ENCODE measurements around the gene SLC25A29.

SLC25A29 gene

DNA sequence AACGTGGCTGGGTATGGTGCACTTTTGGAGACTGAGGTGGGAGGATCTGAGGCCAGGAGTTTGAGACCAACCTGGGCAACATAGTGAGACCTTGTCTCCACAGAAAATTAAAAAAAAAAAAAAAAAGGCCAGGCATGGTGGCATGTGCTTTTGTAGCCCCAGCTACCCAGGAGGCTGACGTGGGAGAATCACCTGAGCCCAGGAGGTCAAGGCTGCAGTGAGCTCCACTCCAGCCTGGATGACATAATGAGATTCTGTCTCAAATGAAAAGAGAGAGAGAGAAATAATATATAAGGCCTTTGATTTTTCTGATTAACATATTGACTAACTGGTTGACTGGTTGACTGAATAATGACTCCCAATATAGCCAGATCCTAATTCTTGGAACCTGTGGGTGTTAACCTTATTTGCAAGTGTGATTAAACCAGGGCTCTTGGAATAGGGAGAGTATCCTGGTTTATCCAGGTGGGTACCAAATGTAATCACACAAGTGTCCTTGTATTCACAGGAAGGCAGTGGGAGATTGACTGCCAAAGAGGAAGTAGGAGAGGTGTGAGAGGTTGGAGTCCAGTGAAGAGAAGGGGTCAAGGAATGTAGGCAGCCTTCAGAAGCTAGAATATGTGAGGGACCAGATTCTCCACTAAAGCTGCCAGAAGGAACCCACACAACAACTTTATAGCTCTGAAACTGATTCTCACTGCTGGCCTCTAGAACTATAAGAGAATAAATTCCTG, 55.3 kb downstream of the SLC25A29 start:
- H3K27me3 ChIP-seq (replicated peaks in 2 of 5; ENCODE audit: control insufficient read depth in 4 of 5, insufficient read depth in 5 of 5, low read length in 4 of 5) = no peaks in the 10 kb centered on the region
- peaks cover 0 to 16% (median 1%) of the 10 kb centered on the region in 4 experiments for H3K36me3 ChIP-seq (ENCODE audit: control insufficient read depth in 4 of 4, insufficient read depth in 4 of 4, low read length in 3 of 4)
- no peak for DNase-seq
- H3K4me3 ChIP-seq (ENCODE audit: control insufficient read depth in 1 of 7, extremely low read depth in 1 of 7, insufficient read depth in 4 of 7, low read depth in 2 of 7, low read length in 6 of 7) = no peak overlapping the region
- WGBS (ENCODE audit: insufficient coverage) = 100% methylated on average over 1 of the region's 2 CpGs
- ChIA-PET POLR2A (interaction anchor here (0.6 kb wide), 1 partner anchor 30 kb away, joined by 5 read pairs; no protein-coding TSS in a partner anchor), CTCF (interaction anchor here (0.6 to 3.3 kb wide), 5 partner anchors 9 to 29 kb away, joined by 3 to 13 read pairs (median 5); no protein-coding TSS in a partner anchor)
- peak overlapping the region in 1 of 2 experiments; percentile 38 for H3K27ac ChIP-seq (ENCODE audit: insufficient read depth in 1 of 2, low read depth in 1 of 2, low read length in 2 of 2, poor library complexity in 1 of 2, severe bottlenecking in 2 of 2)
- peaks cover 12 to 31% (median 22%) of the 10 kb centered on the region in 4 experiments for H3K4me1 ChIP-seq (ENCODE audit: control extremely low read depth in 1 of 4, control insufficient read depth in 4 of 4, insufficient read depth in 4 of 4, low read length in 3 of 4)
- no peaks in the 10 kb centered on the region for H3K9me3 ChIP-seq (ENCODE audit: control extremely low read depth in 1 of 5, control insufficient read depth in 4 of 5, insufficient read depth in 2 of 5, low read depth in 1 of 5, low read length in 4 of 5)

DNA sequence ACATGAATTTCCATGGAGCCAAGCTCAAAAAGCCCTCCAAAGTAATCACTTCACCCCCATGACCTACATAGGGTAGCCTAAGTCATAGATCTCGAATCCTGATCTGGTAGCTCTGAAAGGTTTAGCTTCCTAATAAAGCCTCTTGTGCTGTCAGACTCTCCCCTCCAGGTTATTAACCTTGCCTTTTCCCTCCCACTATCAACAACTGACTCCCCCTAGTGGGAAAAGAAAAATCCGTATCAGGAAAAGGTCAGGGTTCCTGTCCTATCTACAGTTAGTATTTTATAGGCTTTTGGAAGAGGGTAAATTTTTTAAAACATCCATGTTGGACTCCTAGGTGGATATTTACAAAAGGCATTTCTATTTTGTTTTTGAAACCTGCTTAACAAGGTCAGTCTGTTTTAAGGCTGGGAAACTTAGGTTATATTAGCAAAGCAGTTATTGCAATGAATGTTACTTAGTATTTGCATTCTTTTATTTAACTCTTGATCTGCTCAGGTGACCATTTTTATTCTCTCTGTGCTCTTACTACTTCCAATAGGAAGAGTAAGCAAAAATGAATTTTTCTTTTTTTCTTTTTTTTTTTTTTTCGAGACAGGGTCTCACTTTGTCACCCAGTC, 59.3 kb downstream of the SLC25A29 start:
- WGBS (ENCODE audit: insufficient coverage) = 46% methylated on average over 2 of the region's 3 CpGs
- peak overlapping the region in 1 of 2 experiments; percentile 57 for H3K27ac ChIP-seq (ENCODE audit: insufficient read depth in 1 of 2, low read depth in 1 of 2, low read length in 2 of 2, poor library complexity in 1 of 2, severe bottlenecking in 2 of 2)
- peaks cover 0 to 16% (median 3%) of the 10 kb centered on the region in 4 experiments for H3K36me3 ChIP-seq (ENCODE audit: control insufficient read depth in 4 of 4, insufficient read depth in 4 of 4, low read length in 3 of 4)
- H3K9me3 ChIP-seq (ENCODE audit: control extremely low read depth in 1 of 5, control insufficient read depth in 4 of 5, insufficient read depth in 2 of 5, low read depth in 1 of 5, low read length in 4 of 5) = no peaks in the 10 kb centered on the region
- peaks cover 15 to 46% (median 30%) of the 10 kb centered on the region in 4 experiments for H3K4me1 ChIP-seq (ENCODE audit: control extremely low read depth in 1 of 4, control insufficient read depth in 4 of 4, insufficient read depth in 4 of 4, low read length in 3 of 4)
- H3K4me3 ChIP-seq (ENCODE audit: control insufficient read depth in 1 of 7, extremely low read depth in 1 of 7, insufficient read depth in 4 of 7, low read depth in 2 of 7, low read length in 6 of 7) = no peak overlapping the region
- no peaks in the 10 kb centered on the region for H3K27me3 ChIP-seq (replicated peaks in 2 of 5; ENCODE audit: control insufficient read depth in 4 of 5, insufficient read depth in 5 of 5, low read length in 4 of 5)
- CTCF ChIA-PET = interaction anchor here (0.6 to 2.4 kb wide), 10 partner anchors 13 to 177 kb away, joined by 3 to 13 read pairs (median 4); no protein-coding TSS in a partner anchor
- POLR2A ChIA-PET = no interaction called here
- peak; percentile 56 to 72 (median 63) for DNase-seq

DNA sequence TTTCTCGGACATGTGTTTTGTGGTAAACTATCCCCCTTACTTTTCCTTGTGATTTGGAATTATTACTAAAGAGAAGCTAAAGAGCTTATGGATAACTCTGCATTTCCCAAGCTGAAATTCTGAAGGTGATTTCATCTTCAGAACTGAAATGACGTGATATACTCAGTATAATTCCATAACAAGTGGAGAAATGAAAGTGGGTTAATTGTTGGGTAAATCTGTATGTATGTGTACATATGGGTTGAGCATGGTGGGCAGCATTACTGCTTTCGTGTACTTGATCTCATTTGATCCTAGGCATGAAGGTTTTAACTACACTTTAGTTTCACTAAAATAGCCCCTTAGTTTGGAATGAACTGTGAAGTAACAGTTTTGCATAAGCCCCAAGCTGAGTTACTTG, 63.2 kb downstream of the SLC25A29 start:
- Histone ChIP-seq H3K9me3 (ENCODE audit: control extremely low read depth in 1 of 5, control insufficient read depth in 4 of 5, insufficient read depth in 2 of 5, low read depth in 1 of 5, low read length in 4 of 5) (no peaks in the 10 kb centered on the region), H3K4me3 (ENCODE audit: control insufficient read depth in 1 of 7, extremely low read depth in 1 of 7, insufficient read depth in 4 of 7, low read depth in 2 of 7, low read length in 6 of 7) (peak overlapping the region in 1 of 7 experiments; percentile 33), H3K27ac (ENCODE audit: insufficient read depth in 1 of 2, low read depth in 1 of 2, low read length in 2 of 2, poor library complexity in 1 of 2, severe bottlenecking in 2 of 2) (peak overlapping the region in 1 of 2 experiments; percentile 12), H3K27me3 (replicated peaks in 2 of 5; ENCODE audit: control insufficient read depth in 4 of 5, insufficient read depth in 5 of 5, low read length in 4 of 5) (no peaks in the 10 kb centered on the region), H3K4me1 (ENCODE audit: control extremely low read depth in 1 of 4, control insufficient read depth in 4 of 4, insufficient read depth in 4 of 4, low read length in 3 of 4) (peaks cover 13 to 41% (median 28%) of the 10 kb centered on the region in 4 experiments), H3K36me3 (ENCODE audit: control insufficient read depth in 4 of 4, insufficient read depth in 4 of 4, low read length in 3 of 4) (peaks cover 0 to 10% (median 3%) of the 10 kb centered on the region in 4 experiments)
- DNase-seq = no peak
- POLR2A ChIA-PET = no interaction called here
- CTCF ChIA-PET = interaction anchor here (0.9 to 3.8 kb wide), 4 partner anchors 15 to 46 kb away, joined by 3 to 19 read pairs (median 10); no protein-coding TSS in a partner anchor
- WGBS (ENCODE audit: insufficient coverage) = no CpG with 5 or more reads among the region's 3 CpGs

DNA sequence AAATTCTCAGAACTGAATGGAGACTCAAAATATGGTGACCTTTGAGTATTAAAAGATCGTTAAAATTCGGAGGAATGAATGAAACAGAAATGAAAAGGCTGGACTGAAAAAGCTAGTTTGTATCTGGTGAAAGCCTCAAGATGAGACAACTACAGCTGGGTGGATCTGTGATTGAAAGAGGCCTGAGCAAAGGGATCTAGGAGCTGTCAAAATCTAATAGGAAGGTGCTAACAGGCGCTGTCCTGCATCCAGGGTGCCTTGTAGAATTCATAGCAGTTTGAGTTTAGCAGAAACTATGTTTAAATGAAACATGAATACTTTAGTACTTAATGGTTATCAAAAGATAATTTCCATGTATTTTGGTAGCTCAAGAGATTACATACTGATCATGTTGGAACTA, 65.0 kb downstream of the SLC25A29 start:
- POLR2A ChIA-PET = no interaction called here

More for the DNA sequence above, 65.0 kb downstream of the SLC25A29 start:
- Histone ChIP-seq H3K4me1 (ENCODE audit: control extremely low read depth in 1 of 4, control insufficient read depth in 4 of 4, insufficient read depth in 4 of 4, low read length in 3 of 4) (peaks cover 21 to 45% (median 32%) of the 10 kb centered on the region in 4 experiments), H3K9me3 (ENCODE audit: control extremely low read depth in 1 of 5, control insufficient read depth in 4 of 5, insufficient read depth in 2 of 5, low read depth in 1 of 5, low read length in 4 of 5) (no peaks in the 10 kb centered on the region), H3K4me3 (ENCODE audit: control insufficient read depth in 1 of 7, extremely low read depth in 1 of 7, insufficient read depth in 4 of 7, low read depth in 2 of 7, low read length in 6 of 7) (peak overlapping the region in 6 of 7 experiments; percentile 74 to 99 (median 85)), H3K27me3 (replicated peaks in 2 of 5; ENCODE audit: control insufficient read depth in 4 of 5, insufficient read depth in 5 of 5, low read length in 4 of 5) (no peaks in the 10 kb centered on the region), H3K27ac (ENCODE audit: insufficient read depth in 1 of 2, low read depth in 1 of 2, low read length in 2 of 2, poor library complexity in 1 of 2, severe bottlenecking in 2 of 2) (peak overlapping the region; percentile 58 to 90), H3K36me3 (ENCODE audit: control insufficient read depth in 4 of 4, insufficient read depth in 4 of 4, low read length in 3 of 4) (peaks cover 0 to 9% (median 3%) of the 10 kb centered on the region in 4 experiments)
- CTCF ChIA-PET = interaction anchor here (0.5 to 3.8 kb wide), 23 partner anchors 9 to 258 kb away, joined by 3 to 19 read pairs (median 4); no protein-coding TSS in a partner anchor
- WGBS (ENCODE audit: insufficient coverage) = 58% methylated on average over 2 of the region's 3 CpGs
- no peak for DNase-seq
